ENCODE measurements around the gene ERC1. TPM values are rescaled to one million over a fixed set of nuclear protein-coding genes. Genes with fewer than 3 reads are reported as not detected.
A peak's percentile ranks its signal among the peaks of the same experiment; 100 is the strongest.

ERC1 gene
- total RNA-seq, 4 donors from 2014 or later: 58.0 to 83.2 (median 73.5) TPM

DNA sequence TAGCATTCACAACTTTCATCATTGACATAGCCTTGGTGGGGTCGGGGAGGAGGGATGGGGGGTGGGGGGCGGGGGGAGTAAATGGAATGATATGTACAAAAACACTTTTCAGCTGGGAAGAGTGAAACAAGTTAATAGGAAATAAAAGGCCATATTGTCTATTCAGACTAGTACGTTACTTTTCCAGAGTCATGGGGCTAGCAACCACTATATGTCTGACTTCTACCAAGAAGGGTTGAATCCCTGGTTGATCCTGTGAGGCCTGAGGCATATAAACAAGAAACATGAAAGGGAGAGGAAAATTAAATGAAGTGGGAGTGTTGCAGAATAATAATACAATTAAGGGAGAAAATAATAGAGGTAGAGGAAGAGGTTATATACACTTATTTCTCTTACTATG, 225.5 kb downstream of the ERC1 start:
- peaks cover 0 to 43% (median 0%) of the 10 kb centered on the region in 4 donors for H3K4me1 ChIP-seq
- no peaks in the 10 kb centered on the region for H3K36me3 ChIP-seq
- H3K27ac ChIP-seq: peak overlapping the region in 2 of 4 donors; percentile 68 to 70
- DNase-seq (ENCODE audit: low spot score in 2 of 2): no peak
- TF ChIP-seq EP300 (IDR thresholded peaks at IDR 0.05) (no peak), POLR2A (IDR thresholded peaks at IDR 0.05) (no peak)
- H3K9me3 ChIP-seq: no peaks in the 10 kb centered on the region
- no peaks in the 10 kb centered on the region for H3K27me3 ChIP-seq
- H3K4me3 ChIP-seq: no peak overlapping the region
- 24 to 31% methylated on average over 3 of the region's 3 CpGs for WGBS, 2 donors

DNA sequence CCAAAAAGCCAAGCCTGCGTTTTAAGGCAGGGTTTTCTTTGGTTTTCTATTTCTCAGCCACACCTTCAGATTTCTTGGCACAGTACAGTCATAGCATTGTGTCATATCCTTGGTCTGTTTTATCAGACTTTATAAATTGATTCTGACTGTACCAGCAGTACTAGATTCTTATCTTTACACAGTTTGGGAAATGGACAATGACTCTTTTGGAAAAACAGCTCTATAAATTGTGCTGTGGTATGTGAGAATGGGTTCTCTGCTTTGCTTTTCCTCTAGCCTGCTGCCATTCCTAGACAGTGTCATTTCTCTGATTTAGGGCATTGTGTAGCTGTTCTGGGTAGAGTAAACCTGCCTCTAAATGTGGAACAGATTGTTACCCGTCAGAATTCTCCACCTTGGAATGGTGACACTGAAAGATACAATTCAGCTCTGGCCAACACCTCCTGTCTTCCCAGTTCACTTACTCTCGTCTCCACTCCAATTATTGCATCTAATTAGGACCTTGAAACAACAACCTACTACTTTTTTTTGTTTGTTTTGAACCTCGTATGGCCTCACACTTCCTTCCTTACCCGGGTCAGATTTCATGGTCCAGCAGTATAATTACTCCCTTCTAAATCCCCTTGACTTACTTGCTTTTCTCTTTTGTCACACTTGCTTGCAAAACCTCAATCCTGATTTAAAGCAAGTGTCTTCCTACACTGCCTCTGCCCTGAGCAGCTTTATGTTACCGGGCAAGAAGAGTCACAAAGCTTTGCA, 226.3 kb downstream of the ERC1 start:
- no peaks in the 10 kb centered on the region for H3K9me3 ChIP-seq
- no peak for DNase-seq (ENCODE audit: low spot score in 2 of 2)
- H3K36me3 ChIP-seq: no peaks in the 10 kb centered on the region
- TF ChIP-seq POLR2A (IDR thresholded peaks at IDR 0.05) (no peak), EP300 (IDR thresholded peaks at IDR 0.05) (peak; percentile 22 to 25)
- TF ChIP-seq, protein P1, sequence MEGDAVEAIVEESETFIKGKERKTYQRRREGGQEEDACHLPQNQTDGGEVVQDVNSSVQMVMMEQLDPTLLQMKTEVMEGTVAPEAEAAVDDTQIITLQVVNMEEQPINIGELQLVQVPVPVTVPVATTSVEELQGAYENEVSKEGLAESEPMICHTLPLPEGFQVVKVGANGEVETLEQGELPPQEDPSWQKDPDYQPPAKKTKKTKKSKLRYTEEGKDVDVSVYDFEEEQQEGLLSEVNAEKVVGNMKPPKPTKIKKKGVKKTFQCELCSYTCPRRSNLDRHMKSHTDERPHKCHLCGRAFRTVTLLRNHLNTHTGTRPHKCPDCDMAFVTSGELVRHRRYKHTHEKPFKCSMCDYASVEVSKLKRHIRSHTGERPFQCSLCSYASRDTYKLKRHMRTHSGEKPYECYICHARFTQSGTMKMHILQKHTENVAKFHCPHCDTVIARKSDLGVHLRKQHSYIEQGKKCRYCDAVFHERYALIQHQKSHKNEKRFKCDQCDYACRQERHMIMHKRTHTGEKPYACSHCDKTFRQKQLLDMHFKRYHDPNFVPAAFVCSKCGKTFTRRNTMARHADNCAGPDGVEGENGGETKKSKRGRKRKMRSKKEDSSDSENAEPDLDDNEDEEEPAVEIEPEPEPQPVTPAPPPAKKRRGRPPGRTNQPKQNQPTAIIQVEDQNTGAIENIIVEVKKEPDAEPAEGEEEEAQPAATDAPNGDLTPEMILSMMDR (IDR thresholded peaks at IDR 0.05): no peak
- H3K4me3 ChIP-seq: no peak overlapping the region
- WGBS, 2 donors: 20 to 22% methylated on average over 6 of the region's 6 CpGs
- H3K4me1 ChIP-seq: peaks cover 0 to 43% (median 0%) of the 10 kb centered on the region in 4 donors
- H3K27ac ChIP-seq: peak overlapping the region in 2 of 4 donors; percentile 68 to 70
- H3K27me3 ChIP-seq: no peaks in the 10 kb centered on the region

DNA sequence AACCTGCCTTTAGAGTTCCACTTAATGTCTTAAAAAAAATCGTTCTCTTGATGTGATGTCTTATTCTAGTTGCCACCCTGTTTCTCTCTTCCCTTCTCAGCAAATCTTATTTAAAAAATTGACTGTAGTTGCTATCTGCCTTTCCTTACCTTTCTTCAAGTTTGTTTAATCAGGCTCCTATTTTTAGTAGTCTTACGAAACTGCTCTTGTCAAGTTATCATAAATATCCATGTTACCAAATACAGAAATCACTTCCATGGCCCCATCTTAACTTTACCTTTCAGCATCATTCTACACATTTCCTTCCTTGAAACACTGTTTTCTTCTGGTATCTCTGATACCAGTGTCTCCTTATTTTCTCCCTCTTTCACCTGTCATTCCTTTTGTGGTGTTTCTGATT, 227.3 kb downstream of the ERC1 start:
- TF ChIP-seq EP300 (IDR thresholded peaks at IDR 0.05) (no peak), POLR2A (IDR thresholded peaks at IDR 0.05) (no peak)
- TF ChIP-seq, protein P1 (IDR thresholded peaks at IDR 0.05): no peak

DNA sequence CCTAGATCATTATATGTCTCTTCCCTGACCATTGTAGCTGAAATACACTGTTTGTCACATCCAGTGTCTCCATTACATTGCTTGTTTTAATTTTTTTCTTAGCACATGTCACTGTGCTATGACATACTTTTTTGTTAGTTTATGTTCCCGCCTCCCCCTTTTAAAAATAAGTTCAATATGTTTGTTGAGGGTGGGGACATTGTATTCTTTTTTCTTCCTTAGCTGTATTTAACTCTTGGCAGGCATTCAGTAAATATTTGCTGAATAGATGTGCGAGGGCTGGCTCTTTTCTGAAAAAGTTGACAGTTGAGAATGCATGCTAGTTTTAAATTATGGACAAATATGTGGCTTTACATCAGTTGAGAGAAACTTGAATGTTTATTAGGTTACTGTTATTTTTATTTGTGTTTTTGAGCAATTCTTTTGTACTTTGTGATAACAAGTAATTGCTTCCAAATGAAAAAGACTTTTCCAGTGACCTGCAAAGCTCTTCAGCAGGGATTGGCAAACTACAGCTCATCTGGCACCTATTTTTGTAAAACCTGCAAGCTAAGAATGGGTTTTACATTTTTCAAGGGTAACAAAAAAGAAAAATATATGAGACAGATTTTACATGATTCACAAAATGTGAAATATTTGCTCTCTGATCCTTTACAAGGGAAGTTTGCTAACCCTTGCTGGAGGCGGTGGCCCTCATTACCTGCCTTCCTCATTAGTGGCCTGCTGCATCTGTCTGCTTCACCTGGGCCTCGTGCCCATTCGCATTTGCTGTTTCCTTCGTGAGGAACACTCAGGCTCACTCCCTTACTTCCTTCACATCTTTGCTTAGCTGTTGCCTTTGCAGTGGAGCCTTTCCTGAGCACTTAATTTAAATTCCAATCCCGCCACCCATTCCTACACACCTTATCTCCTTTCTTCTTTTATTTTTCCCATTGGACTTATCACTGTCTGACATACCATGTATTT, 229.4 kb downstream of the ERC1 start:
- DNase-seq (ENCODE audit: low spot score in 2 of 2): no peak
- Histone ChIP-seq H3K4me1 (peaks cover 0 to 43% (median 0%) of the 10 kb centered on the region in 4 donors), H3K27ac (peak overlapping the region in 1 of 4 donors; percentile 26), H3K36me3 (no peaks in the 10 kb centered on the region), H3K4me3 (no peak overlapping the region), H3K27me3 (no peaks in the 10 kb centered on the region), H3K9me3 (no peaks in the 10 kb centered on the region)
- 62 to 65% methylated on average over 7 of the region's 7 CpGs for WGBS, 2 donors
- TF ChIP-seq, protein P1 (IDR thresholded peaks at IDR 0.05): no peak
- TF ChIP-seq EP300 (IDR thresholded peaks at IDR 0.05) (no peak), POLR2A (IDR thresholded peaks at IDR 0.05) (no peak)

More for the DNA sequence above, 227.3 kb downstream of the ERC1 start:
- Histone ChIP-seq H3K27ac (peak overlapping the region in 2 of 4 donors; percentile 68 to 70), H3K4me1 (peaks cover 0 to 43% (median 0%) of the 10 kb centered on the region in 4 donors), H3K9me3 (no peaks in the 10 kb centered on the region), H3K27me3 (no peaks in the 10 kb centered on the region), H3K4me3 (no peak overlapping the region), H3K36me3 (no peaks in the 10 kb centered on the region)
- DNase-seq (ENCODE audit: low spot score in 2 of 2): no peak
- WGBS, 2 donors: 85 to 87% methylated on average over 2 of the region's 2 CpGs

DNA sequence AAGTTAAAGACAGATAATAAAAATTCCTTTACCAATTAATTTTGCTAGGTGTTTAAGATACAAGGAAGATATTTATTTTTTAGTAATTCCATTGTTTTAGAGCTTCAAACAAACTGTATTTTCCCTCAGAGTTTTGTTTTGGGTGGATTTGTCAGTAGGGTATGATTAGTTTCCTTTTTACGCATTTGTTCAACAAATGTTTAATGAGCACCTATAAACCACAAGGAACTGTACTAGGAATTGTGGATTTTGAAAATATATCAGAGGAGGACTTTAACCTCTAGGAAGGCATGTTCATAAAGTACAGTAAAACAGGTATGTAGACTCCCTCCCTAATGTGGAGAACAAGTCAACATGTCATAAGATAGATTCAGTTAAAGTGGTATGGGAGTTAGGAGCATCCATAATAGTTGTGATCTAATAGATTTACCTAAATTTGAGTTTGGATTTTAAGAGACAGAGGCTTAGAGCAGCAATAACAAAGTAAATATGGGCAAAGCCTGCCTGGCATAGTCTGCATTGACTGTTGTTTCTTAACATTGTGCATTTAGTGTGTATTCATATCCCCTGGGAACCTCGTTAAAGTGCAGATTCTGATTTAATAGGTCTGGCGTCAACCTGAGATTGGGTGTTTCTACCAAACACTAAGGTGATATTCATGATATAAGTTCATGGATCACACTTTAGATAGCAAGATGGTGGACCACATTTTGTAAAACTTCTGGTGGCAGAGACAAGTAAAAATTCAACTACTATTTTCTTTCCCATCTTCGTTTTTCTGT, 232.0 kb downstream of the ERC1 start:
- WGBS, 2 donors: 92 to 93% methylated on average over 4 of the region's 4 CpGs
- no peaks in the 10 kb centered on the region for H3K27me3 ChIP-seq
- H3K9me3 ChIP-seq: no peaks in the 10 kb centered on the region
- peaks cover 0 to 16% (median 0%) of the 10 kb centered on the region in 4 donors for H3K4me1 ChIP-seq
- no peaks in the 10 kb centered on the region for H3K36me3 ChIP-seq
- TF ChIP-seq, protein P1 (IDR thresholded peaks at IDR 0.05): no peak
- no peak for TF ChIP-seq EP300 (IDR thresholded peaks at IDR 0.05)
- TF ChIP-seq POLR2A (IDR thresholded peaks at IDR 0.05): no peak
- H3K4me3 ChIP-seq: no peak overlapping the region
- no peak for DNase-seq (ENCODE audit: low spot score in 2 of 2)
- no peak overlapping the region for H3K27ac ChIP-seq

All from tibial nerve (tissue), 4 donors.